HepG2 (cell line): ENCODE results near the gene M1AP.

Experiments used
- ATF7 ChIP-seq, 2 experiments: fragments of 450-650 bp in 1 of 2; sonication (generic) in 1 of 2; formaldehyde crosslinking in 1 of 2; IDR thresholded peaks; 2 replicates each; pipeline versions ENCODE4 v1.4.0 to v1.6.1; 2016 to 2020; ENCODE audit warnings: antibody characterized with exemption in 1 of 2, mild to moderate bottlenecking in 1 of 2, missing genetic modification reagents in 1 of 2
- ATRX ChIP-seq: sonication (generic); formaldehyde crosslinking; IDR thresholded peaks from 2 replicates; pipeline ENCODE4 v1.4.0; 2020; ENCODE audit warnings: missing genetic modification reagents, borderline replicate concordance
- EZH2 ChIP-seq: conservative IDR thresholded peaks from 2 replicates; pipeline ENCODE4 v1.6.1; 2012; ENCODE audit warnings: mild to moderate bottlenecking, low read depth, low read length, moderate library complexity
- GABPA ChIP-seq, 2 experiments: IDR thresholded peaks; 2 replicates each; pipeline ENCODE4 v1.6.1; 2011 to 2016; ENCODE audit warnings: low read depth in 2 of 2, low read length in 1 of 2, missing biosample characterization in 1 of 2, missing genetic modification characterization in 1 of 2
- NFE2 ChIP-seq: sonication (generic); formaldehyde crosslinking; IDR thresholded peaks from 2 replicates; pipeline ENCODE4 v1.4.0; 2020; ENCODE audit warnings: missing genetic modification reagents
- POLR2AphosphoS5 ChIP-seq: IDR thresholded peaks from 2 replicates; pipeline ENCODE4 v1.6.1; 2012; ENCODE audit warnings: low read depth, low read length
- REL ChIP-seq: sonication (generic); formaldehyde crosslinking; conservative IDR thresholded peaks from 2 replicates; pipeline ENCODE4 v1.8.0; 2022; ENCODE audit warnings: mild to moderate bottlenecking, missing genetic modification reagents, moderate library complexity
- SMC3 ChIP-seq: IDR thresholded peaks from 2 replicates; pipeline ENCODE4 v1.6.1; 2011; ENCODE audit warnings: low read length, improper control_type of control experiment
- ZNF660 ChIP-seq: sonication (generic); formaldehyde crosslinking; IDR thresholded peaks from 2 replicates; pipeline ENCODE4 v1.5.1; 2020; ENCODE audit warnings: mild to moderate bottlenecking, low read depth, missing genetic modification reagents, borderline replicate concordance
- TF ChIP-seq, protein P1 (sequence below), 2 experiments: sonication (generic) in 1 of 2; formaldehyde crosslinking in 1 of 2; IDR thresholded peaks; 2 replicates each; pipeline versions ENCODE4 v1.5.1 to v1.6.1; 2011 to 2020; ENCODE audit warnings: borderline replicate concordance in 1 of 2, low read depth in 1 of 2, low read length in 1 of 2, mild to moderate bottlenecking in 1 of 2, missing genetic modification reagents in 1 of 2, moderate library complexity in 1 of 2
- TF ChIP-seq, protein P2 (sequence below): sonication (generic); formaldehyde crosslinking; IDR thresholded peaks from 2 replicates; pipeline ENCODE4 v1.5.0; 2020; ENCODE audit warnings: mild to moderate bottlenecking, missing genetic modification reagents, moderate library complexity
- TF ChIP-seq, protein P3 (sequence below): sonication (generic); formaldehyde crosslinking; IDR thresholded peaks from 2 replicates; pipeline ENCODE4 v1.4.0; 2020; ENCODE audit warnings: missing genetic modification reagents

- TF ChIP-seq, protein P1, sequence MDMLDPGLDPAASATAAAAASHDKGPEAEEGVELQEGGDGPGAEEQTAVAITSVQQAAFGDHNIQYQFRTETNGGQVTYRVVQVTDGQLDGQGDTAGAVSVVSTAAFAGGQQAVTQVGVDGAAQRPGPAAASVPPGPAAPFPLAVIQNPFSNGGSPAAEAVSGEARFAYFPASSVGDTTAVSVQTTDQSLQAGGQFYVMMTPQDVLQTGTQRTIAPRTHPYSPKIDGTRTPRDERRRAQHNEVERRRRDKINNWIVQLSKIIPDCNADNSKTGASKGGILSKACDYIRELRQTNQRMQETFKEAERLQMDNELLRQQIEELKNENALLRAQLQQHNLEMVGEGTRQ (IDR thresholded peaks at IDR 0.05; ENCODE audit: low read depth, low read length): no peak
- TF ChIP-seq, protein P1 (CRISPR knock-in tag; IDR thresholded peaks at IDR 0.05; ENCODE audit: borderline replicate concordance): no peak
- TF ChIP-seq, protein P2, sequence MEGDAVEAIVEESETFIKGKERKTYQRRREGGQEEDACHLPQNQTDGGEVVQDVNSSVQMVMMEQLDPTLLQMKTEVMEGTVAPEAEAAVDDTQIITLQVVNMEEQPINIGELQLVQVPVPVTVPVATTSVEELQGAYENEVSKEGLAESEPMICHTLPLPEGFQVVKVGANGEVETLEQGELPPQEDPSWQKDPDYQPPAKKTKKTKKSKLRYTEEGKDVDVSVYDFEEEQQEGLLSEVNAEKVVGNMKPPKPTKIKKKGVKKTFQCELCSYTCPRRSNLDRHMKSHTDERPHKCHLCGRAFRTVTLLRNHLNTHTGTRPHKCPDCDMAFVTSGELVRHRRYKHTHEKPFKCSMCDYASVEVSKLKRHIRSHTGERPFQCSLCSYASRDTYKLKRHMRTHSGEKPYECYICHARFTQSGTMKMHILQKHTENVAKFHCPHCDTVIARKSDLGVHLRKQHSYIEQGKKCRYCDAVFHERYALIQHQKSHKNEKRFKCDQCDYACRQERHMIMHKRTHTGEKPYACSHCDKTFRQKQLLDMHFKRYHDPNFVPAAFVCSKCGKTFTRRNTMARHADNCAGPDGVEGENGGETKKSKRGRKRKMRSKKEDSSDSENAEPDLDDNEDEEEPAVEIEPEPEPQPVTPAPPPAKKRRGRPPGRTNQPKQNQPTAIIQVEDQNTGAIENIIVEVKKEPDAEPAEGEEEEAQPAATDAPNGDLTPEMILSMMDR (CRISPR knock-in tag): no peak
- TF ChIP-seq EZH2: no peak
- no peak for TF ChIP-seq GABPA (IDR thresholded peaks at IDR 0.05; ENCODE audit: low read depth, low read length)
- TF ChIP-seq GABPA (CRISPR knock-in tag; IDR thresholded peaks at IDR 0.05; ENCODE audit: low read depth): no peak
- TF ChIP-seq ZNF660: no peak
- TF ChIP-seq SMC3: no peak
- no peak for TF ChIP-seq REL (CRISPR knock-in tag)
- TF ChIP-seq, protein P3, sequence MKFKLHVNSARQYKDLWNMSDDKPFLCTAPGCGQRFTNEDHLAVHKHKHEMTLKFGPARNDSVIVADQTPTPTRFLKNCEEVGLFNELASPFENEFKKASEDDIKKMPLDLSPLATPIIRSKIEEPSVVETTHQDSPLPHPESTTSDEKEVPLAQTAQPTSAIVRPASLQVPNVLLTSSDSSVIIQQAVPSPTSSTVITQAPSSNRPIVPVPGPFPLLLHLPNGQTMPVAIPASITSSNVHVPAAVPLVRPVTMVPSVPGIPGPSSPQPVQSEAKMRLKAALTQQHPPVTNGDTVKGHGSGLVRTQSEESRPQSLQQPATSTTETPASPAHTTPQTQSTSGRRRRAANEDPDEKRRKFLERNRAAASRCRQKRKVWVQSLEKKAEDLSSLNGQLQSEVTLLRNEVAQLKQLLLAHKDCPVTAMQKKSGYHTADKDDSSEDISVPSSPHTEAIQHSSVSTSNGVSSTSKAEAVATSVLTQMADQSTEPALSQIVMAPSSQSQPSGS (CRISPR knock-in tag): no peak
- TF ChIP-seq POLR2AphosphoS5: no peak
- no peak for TF ChIP-seq ATRX (CRISPR knock-in tag)
- no peak for TF ChIP-seq ATF7 (IDR thresholded peaks at IDR 0.05)
- no peak for TF ChIP-seq ATF7 (CRISPR knock-in tag; IDR thresholded peaks at IDR 0.05)
- TF ChIP-seq NFE2 (CRISPR knock-in tag): no peak
Measured at GRCh38 chr2:74582184-74582583, 65.9 kb downstream of the M1AP start.
